GM18508 (cell line): ENCODE results near the gene MIER1.
"Not testable (repeated sequence)": the region's sequence is repeated elsewhere in the genome, so short reads cannot be mapped to it uniquely, and the experiment has no call there.

Experiments
- ATAC-seq: cut with Tn5 transposase; IDR thresholded peaks from one replicate; pipeline ENCODE4 v1.9.1; 2021; ENCODE audit warnings: moderate number of reproducible peaks; ENCODE audit not compliant: insufficient read depth, unreplicated experiment

The MIER1 gene

GRCh38 chr1:66937529-66938234, 12.9 kb downstream of the MIER1 start:
- no peak for ATAC-seq

DNA sequence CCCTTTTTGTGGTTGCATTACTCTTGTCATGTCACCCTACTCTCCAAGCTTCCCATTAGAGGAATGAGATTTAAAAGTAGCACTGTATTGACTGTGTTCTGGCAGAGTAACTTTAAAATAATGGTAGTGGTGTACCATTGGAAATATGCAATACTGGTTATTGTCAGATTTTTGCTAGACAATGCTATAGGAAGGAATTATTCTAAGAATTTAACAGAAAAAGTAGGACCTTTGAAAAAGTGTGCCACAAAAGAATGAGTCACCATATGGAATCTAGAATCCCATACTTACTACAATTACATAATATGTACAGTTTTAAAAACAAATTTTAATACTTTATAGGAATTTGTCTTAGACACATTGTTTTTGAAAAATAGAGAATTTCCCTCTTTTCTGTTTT, 13.8 kb downstream of the MIER1 start:
- no peak for ATAC-seq

DNA sequence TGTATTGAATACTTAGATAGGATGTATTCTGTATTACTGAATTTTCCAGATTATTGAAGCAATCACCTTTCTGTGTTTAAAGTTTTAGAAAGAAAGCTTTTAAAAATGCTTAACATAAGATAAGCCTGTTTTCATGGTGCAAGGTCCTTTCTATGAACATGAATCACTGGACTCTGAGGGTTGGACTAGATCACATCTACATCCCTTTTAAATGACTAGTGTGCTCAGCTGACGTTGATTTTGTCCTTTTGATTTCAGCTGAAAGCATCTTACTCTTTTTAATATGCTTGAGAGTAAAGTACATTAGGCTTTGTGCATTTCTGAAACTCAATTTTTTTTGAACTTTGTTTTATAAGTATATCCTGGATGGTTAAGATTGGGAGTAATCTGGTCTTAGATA, 16.2 kb downstream of the MIER1 start:
- ATAC-seq = no peak

- no peak for ATAC-seq
Measured at GRCh38 chr1:66943361-66943969, 18.7 kb downstream of the MIER1 start.

DNA sequence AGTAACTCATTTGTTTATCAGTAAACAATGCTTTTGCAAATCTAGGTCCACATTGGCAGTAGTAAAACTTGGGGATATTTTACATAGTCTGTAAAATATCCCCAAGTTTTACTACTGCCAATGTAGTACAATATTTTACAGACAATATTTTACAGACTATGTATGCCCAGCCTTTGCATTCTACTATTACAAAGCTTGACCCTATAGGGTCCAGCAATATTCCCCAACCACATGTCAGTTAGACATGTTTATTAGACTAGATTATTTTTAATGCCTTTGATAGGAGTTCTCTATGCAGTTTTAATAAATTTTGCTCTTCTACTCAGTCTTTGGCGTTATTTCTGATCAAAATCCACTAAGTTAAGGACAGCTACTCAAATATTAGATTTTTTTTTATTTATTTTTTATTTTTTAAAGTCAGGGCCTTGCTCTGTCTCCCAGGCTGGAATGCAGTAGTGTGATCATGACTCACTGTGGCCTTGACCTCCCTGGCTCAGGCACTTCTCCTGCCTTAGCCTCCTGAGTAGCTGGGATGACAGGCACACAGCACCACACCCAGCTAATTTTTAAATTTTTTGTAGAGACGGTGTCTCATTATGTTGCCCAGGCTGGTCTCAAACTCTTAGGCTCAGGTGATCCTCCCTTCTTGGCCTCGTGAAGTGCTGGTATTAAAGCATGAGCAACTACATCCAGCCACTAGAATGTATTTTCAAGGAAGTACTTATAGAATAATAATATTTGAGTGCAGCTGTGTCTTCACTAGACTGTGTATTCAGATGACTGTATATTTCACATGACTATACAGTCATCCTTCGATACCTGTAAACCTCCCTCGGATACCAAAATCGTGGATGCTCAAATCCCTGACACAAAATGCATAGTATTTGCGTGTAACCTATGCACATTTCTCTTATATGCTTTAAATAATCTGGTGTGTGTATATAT, 19.8 kb downstream of the MIER1 start:
- ATAC-seq = no peak

GRCh38 chr1:66945316-66945715, 20.5 kb downstream of the MIER1 start:
- ATAC-seq = no peak

- no peak for ATAC-seq
Measured at GRCh38 chr1:66947267-66947666, 22.5 kb downstream of the MIER1 start.

DNA sequence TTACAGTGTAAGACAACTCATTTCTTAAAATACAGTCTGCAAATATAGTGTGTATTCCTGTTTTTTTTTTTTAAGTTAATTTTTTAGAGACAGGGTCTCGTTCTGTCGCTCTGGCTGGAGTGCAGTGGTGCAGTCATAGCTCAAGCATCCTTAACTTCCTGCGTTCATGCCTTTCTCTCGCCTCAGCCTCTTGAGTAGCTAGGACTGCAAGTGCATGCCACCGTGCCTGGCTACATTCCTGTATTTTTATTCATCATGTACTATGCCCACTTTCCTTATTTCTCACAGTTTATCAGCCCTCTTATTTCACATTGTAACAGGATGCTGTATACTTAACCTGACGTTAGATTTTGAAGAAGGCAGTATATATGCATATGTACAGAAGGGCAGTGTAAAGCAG, 26.7 kb downstream of the MIER1 start:
- no peak for ATAC-seq

DNA sequence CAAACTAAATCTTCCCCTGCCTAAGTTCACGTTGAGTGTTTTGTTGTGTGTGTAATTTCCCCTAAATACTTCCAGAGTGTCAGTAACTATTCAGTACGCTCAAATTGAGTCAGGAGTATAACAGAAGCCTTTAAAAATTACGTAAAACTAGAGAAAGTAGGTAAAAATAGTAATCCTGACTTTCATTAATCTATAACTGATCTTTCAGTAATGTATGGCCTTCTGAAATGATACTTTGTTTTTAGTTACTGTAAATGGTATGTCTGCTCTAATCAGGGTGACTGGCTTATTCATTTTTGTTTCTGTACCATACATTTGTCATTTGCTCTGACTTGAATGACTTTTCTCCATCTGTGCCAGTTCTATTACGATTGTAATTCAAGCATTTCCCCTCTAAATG, 29.4 kb downstream of the MIER1 start:
- peak; percentile 92 for ATAC-seq

- ATAC-seq = no peak
Measured at GRCh38 chr1:66957938-66958337, 33.1 kb downstream of the MIER1 start.

- ATAC-seq = not testable (repeated sequence)
Measured at GRCh38 chr1:66966188-66966873, 41.5 kb downstream of the MIER1 start.

DNA sequence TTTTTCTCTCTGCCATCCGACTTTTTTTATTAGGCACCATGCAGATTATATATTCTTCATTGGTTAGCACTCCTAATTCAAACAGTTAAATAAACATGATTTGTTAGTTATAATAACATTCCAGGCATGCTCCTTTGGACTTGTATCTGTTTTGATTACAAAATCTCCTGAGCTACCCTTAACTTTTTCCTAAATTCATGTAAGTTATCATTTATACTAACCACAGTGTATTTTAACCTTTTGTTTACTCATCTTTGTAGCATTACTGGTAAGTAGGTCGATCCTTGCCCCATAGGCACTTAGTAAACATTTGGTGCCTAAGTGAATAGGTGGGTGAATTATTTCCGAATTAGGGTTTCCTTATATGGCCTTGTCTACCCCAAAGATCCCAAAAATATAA, 43.8 kb downstream of the MIER1 start:
- ATAC-seq = no peak

DNA sequence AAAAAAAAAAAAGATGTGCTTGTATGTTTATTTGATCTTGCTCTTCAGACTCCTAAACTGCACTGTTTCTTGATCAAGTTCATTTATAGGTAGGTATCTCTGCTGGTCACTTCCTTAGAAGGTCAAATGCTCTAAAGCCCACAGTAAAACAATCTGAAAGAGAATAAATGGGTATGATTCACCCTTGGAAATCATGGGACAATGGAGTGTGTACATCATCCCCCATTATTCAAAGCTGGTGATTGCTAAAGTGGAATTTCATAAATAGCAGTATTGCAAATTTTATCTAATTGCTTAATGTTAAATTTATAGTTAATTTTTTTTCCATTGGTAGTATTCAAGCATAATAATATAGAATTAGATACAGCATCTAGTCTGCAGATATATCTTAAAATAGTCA, 53.4 kb downstream of the MIER1 start:
- ATAC-seq = no peak

DNA sequence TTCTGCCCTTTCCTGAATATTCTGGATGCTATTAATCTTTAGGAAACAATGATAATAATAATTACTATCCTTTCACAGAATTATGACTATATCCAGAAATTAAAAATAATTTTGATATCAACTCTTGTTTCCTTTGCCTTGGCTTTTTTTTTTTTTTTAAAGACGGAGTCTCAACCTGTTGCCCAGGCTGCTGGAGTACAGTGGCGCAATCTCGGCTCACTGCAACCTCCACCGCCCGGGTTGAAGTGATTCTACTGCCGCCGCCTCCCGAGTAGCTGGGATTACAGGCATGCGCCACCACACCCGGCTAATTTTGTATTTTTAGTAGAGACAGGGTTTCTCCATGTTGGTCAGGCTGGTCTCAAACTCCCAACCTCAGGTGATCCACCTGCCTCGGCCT, 54.8 kb downstream of the MIER1 start:
- ATAC-seq = not testable (repeated sequence)

- ATAC-seq = no peak
Measured at GRCh38 chr1:66980745-66981367, 56.1 kb downstream of the MIER1 start.

DNA sequence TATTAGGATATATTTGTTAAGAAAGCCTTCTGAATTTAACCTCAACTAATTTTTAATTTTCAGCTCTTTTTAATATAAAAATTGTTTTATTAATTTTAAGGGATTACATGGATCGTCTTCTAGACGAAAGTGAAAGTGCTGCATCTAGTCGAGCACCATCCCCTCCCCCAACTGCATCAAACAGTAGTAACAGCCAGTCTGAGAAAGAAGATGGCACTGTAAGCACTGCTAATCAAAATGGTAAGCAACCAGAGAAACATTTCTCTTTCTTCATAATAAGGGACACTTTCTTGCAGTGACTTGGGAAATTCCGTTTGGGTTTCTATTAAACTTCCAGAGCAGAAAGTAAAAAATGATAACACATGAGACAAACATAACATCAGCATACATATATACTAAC, 56.9 kb downstream of the MIER1 start:
- no peak for ATAC-seq

DNA sequence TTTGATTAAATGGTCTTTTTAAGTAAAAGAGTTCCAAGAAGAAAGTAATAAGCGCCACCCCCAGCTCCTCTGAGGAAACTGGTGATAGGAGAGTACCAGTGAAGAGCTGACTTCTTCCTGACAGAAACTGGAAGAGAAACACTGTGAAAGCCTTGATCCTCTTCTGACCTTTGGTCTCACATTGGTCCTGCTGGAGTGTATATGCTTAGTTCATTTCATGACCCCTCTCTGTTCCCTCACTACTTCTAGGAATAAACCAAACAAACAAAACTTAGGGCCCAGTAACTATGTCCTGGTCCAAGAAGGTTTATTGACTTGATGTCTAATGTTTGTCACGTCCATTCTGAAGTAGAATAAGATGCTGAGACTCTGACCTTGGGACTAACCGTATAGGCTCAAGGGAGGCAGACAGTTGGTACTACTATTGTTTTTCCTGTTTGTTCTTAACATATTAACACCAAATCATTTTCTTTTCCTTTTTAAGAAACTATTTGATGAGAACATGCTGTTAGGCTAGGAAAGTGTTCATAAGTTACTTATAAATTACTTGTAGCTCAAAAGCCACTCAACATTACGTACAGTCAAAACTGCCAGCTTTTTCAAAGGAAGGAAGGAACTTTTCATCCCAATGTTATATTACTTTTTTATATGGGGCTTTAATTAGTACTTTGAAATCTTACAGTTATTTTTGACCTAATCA, 57.9 kb downstream of the MIER1 start:
- peak; percentile 39 for ATAC-seq

DNA sequence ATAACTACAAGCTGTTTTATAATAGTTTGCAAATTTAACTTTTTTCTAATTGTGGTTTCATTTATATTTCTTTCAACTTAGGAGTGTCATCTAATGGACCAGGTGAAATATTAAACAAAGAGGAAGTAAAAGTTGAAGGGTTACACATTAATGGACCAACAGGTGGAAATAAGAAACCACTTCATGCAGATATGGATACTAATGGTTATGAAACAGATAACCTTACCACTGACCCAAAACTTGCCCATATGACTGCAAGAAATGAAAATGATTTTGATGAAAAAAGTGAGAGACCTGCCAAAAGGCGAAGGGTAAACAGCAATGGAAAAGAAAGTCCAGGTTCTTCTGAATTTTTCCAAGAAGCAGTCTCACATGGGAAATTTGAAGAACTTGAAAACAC, 59.7 kb downstream of the MIER1 start:
- peak; percentile 87 for ATAC-seq

DNA sequence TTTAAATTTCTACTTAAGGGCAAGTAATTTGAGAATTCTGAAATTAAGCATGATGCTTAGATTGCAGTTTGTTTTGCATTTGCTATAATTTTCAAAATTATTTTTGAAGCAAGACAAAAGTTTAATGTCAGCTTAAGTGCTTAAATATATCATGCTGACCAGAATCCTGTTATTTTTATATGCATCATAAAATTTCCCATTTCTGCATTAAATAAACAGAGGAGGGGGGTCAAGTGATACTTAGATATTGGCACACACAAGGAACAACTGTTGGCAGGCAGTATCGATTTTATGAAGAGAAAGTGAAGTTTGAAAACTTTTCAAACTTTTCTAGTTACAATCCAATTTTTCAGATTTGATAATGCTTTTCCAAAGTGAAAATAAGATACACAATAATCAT, 61.0 kb downstream of the MIER1 start:
- no peak for ATAC-seq

- no peak for ATAC-seq
Measured at GRCh38 chr1:66993076-66993475, 68.3 kb downstream of the MIER1 start.
